HepG2 (cell line): ENCODE data around the gene DLG1. TPM values are rescaled to one million over a fixed set of nuclear protein-coding genes. Genes with fewer than 3 reads are reported as not detected.

Experiments
- ATAC-seq: fragments of 200-7000 bp; cut with Tn5 transposase; 3 replicates; pipeline ENCODE4 v1.9.1; 2020; ENCODE audit warnings: mild to moderate bottlenecking, moderate library complexity
- BruUV-seq: library from RNA; stranded (reverse); fragments of 400-500 nt; replicated peaks from 2 replicates; lab custom pipeline; 2021; lab: Mats Ljungman, UMichigan
- CTCF ChIA-PET: fragments of 300-600 bp; formaldehyde crosslinking; extraction: SDS; loops from one replicate; lab custom pipeline; 2021; ENCODE audit warnings: low total read pairs, inconsistent platforms, low intra/inter-chr PET ratio; lab: Yijun Ruan, JAX
- POLR2A ChIA-PET: fragments of 350-600 bp; sonication (Branson Sonifier 250); formaldehyde crosslinking; loops from one replicate; lab custom pipeline; 2020; ENCODE audit warnings: antibody characterized with exemption, inconsistent platforms; lab: Yijun Ruan, JAX
- DNase-seq: peaks from one replicate; pipeline ENCODE4 v3.0.0-alpha.2; 2015; ENCODE audit warnings: low spot score
- FAIRE-seq: peaks from 3 replicates; lab custom pipeline; 2011; peaks lifted over from hg19 to GRCh38; lab: Jason Lieb, UNC
- H2AFZ ChIP-seq: one replicate; pipeline ENCODE4 v1.6.1; 2011; ENCODE audit warnings: low read length, inconsistent platforms
- H3K27ac ChIP-seq: fragments of 300-600 bp; 3 replicates; pipeline ENCODE4 v1.8.0; 2011; ENCODE audit warnings: mixed run types, mild to moderate bottlenecking, mixed read lengths, low read length, inconsistent platforms; ENCODE audit not compliant: insufficient read depth; ENCODE audit errors: extremely low read length
- H3K27me3 ChIP-seq, 2 experiments: fragments of 200-600 bp in 1 of 2; 2 replicates in 1 of 2; 3 replicates in 1 of 2; pipeline versions ENCODE4 v1.6.0 to v1.8.0; 2011; ENCODE audit warnings: low read length in 2 of 2, mild to moderate bottlenecking in 2 of 2, moderate library complexity in 2 of 2, inconsistent platforms in 1 of 2; ENCODE audit not compliant: insufficient read depth in 2 of 2, control insufficient read depth in 1 of 2
- H3K36me3 ChIP-seq, 2 experiments: fragments of 200-600 bp in 1 of 2; replicated peaks in 1 of 2; 2 replicates in 1 of 2; 3 replicates in 1 of 2; pipeline versions ENCODE4 v1.5.1 to v1.8.0; 2011; ENCODE audit warnings: low read length in 2 of 2, inconsistent platforms in 1 of 2; ENCODE audit not compliant: insufficient read depth in 2 of 2, control insufficient read depth in 1 of 2
- H3K4me1 ChIP-seq: 2 replicates; pipeline ENCODE4 v1.5.1; 2012; ENCODE audit warnings: low read length, inconsistent platforms; ENCODE audit not compliant: insufficient read depth
- H3K4me2 ChIP-seq: 2 replicates; pipeline ENCODE4 v1.6.0; 2011; ENCODE audit warnings: low read depth, low read length, inconsistent platforms
- H3K4me3 ChIP-seq, 3 experiments: fragments of 200-600 bp in 1 of 3; sonication (generic), shearing (Covaris generic) in 1 of 3; replicated peaks in 1 of 3; 2 replicates each; pipeline ENCODE4 v1.5.1; 2011 to 2016; ENCODE audit warnings: low read length in 3 of 3, inconsistent platforms in 2 of 3, low read depth in 2 of 3, mild to moderate bottlenecking in 2 of 3, control low read depth in 1 of 3, mixed read lengths in 1 of 3; ENCODE audit not compliant: insufficient read depth in 1 of 3
- H3K79me2 ChIP-seq: one replicate; pipeline ENCODE4 v1.6.1; 2011; ENCODE audit warnings: low read length, inconsistent platforms; ENCODE audit not compliant: insufficient read depth
- H3K9ac ChIP-seq: 2 replicates; pipeline ENCODE4 v1.6.0; 2011; ENCODE audit warnings: mild to moderate bottlenecking, low read depth, low read length, inconsistent platforms; ENCODE audit not compliant: insufficient read depth
- H3K9me3 ChIP-seq: 2 replicates; pipeline ENCODE4 v1.5.1; 2012; ENCODE audit warnings: mild to moderate bottlenecking, low read length
- H4K20me1 ChIP-seq: 2 replicates; pipeline ENCODE4 v1.6.0; 2011; ENCODE audit warnings: inconsistent platforms, mild to moderate bottlenecking, low read length, moderate library complexity; ENCODE audit not compliant: insufficient read depth
- AHR ChIP-seq: IDR thresholded peaks from 2 replicates; pipeline ENCODE4 v1.6.1; 2018; ENCODE audit warnings: missing genetic modification reagents, missing compliant biosample characterization
- IRX3 ChIP-seq: sonication (generic); formaldehyde crosslinking; IDR thresholded peaks from 2 replicates; pipeline ENCODE4 v1.8.1; 2023; ENCODE audit warnings: mild to moderate bottlenecking, low read depth, missing genetic modification reagents, borderline replicate concordance
- KDM1A ChIP-seq: IDR thresholded peaks from 2 replicates; pipeline ENCODE4 v1.6.1; 2016; ENCODE audit warnings: missing compliant biosample characterization
- RORA ChIP-seq: sonication (generic); formaldehyde crosslinking; IDR thresholded peaks from 2 replicates; pipeline ENCODE4 v1.5.0; 2020; ENCODE audit warnings: mild to moderate bottlenecking, missing genetic modification reagents, moderate library complexity
- STAT5B ChIP-seq: sonication (generic); formaldehyde crosslinking; IDR thresholded peaks from 2 replicates; pipeline ENCODE4 v1.4.0; 2020; ENCODE audit warnings: missing genetic modification reagents
- SUZ12 ChIP-seq: fragments of 150-350 bp; IDR thresholded peaks from 2 replicates; pipeline ENCODE4 v1.6.1; 2014; ENCODE audit warnings: low read depth, low read length
- ZBTB7B ChIP-seq: sonication (generic); formaldehyde crosslinking; IDR thresholded peaks from 2 replicates; pipeline ENCODE4 v1.4.0; 2020; ENCODE audit warnings: missing genetic modification reagents
- ZFYVE20 ChIP-seq: sonication (generic); formaldehyde crosslinking; IDR thresholded peaks from 2 replicates; pipeline ENCODE4 v1.8.0; 2023; ENCODE audit warnings: low read depth, mild to moderate bottlenecking, moderate library complexity, missing genetic modification reagents, borderline replicate concordance
- ZNF552 ChIP-seq: sonication (generic); formaldehyde crosslinking; IDR thresholded peaks from 2 replicates; pipeline ENCODE4 v1.9.0; 2022; ENCODE audit warnings: missing genetic modification reagents, mild to moderate bottlenecking, borderline replicate concordance
- ZNF768 ChIP-seq: sonication (generic); formaldehyde crosslinking; IDR thresholded peaks from 2 replicates; pipeline ENCODE4 v1.4.0; 2020; ENCODE audit warnings: missing genetic modification reagents
- ZNF792 ChIP-seq: IDR thresholded peaks from 2 replicates; pipeline ENCODE4 v1.6.1; 2016
- ZSCAN31 ChIP-seq: sonication (generic); formaldehyde crosslinking; IDR thresholded peaks from 2 replicates; pipeline ENCODE4 v1.5.0; 2020; ENCODE audit warnings: low read depth, mild to moderate bottlenecking, missing genetic modification reagents
- WGBS: methylation state at CpG from one replicate; pipeline ENCODE4 v1.1.6; 2017; ENCODE audit warnings: low lambda C conversion rate; 5-methylcytosine and 5-hydroxymethylcytosine counted together
- in situ Hi-C: cut with HindIII; loops from 2 replicates; pipeline ENCODE4 v1.10.0; 2017; ENCODE audit warnings: low pct_unique_long_range_greater_than_20kb; ENCODE audit not compliant: extremely low pct_ligation_motif_present
- intact Hi-C: fragments of 100-400 bp; cut with micrococcal nuclease; formaldehyde crosslinking; loops from one replicate; pipeline ENCODE4 v1.10.0; 2022; ENCODE audit not compliant: unreplicated experiment
- polyA plus RNA-seq, 8 experiments: library from polyadenylated mRNA; depleted of rRNA in 3 of 8; stranded (reverse) in 7 of 8; unstranded in 1 of 8; fragments of >200 nt; fragmentation: Illumina TruSeq in 4 of 8; extraction: Trizol in 4 of 8; gene quantifications; 2 replicates each; pipeline versions ENCODE4 v1.2.1 to v1.2.3, GENCODE V29; 2011 to 2016; ENCODE audit warnings: low read depth in 4 of 8, missing spikeins in 1 of 8, mixed read lengths in 1 of 8; ENCODE audit not compliant: insufficient read depth in 1 of 8
- total RNA-seq, 5 experiments: library from RNA; depleted of rRNA; stranded (reverse); fragments of >200 nt; fragmentation: Illumina TruSeq; extraction: Trizol; gene quantifications; 2 replicates each; pipeline ENCODE4 v1.2.3, GENCODE V29; 2016; ENCODE audit warnings: low read depth in 1 of 5
- TF ChIP-seq, protein P1 (sequence below): sonication (generic); formaldehyde crosslinking; IDR thresholded peaks from 2 replicates; pipeline ENCODE4 v1.5.0; 2020; ENCODE audit warnings: mild to moderate bottlenecking, missing genetic modification reagents
- TF ChIP-seq, protein P2 (sequence below): sonication (generic); formaldehyde crosslinking; IDR thresholded peaks from 2 replicates; pipeline ENCODE4 v1.5.1; 2020; ENCODE audit warnings: missing genetic modification reagents, mild to moderate bottlenecking, borderline replicate concordance
- TF ChIP-seq, protein P3 (sequence below): sonication (generic); formaldehyde crosslinking; IDR thresholded peaks from 2 replicates; pipeline ENCODE4 v1.5.0; 2020; ENCODE audit warnings: missing genetic modification reagents

Gene DLG1
- total and polyA plus RNA-seq, 2 of the 13 experiments (the other 11 are each of a cell fraction or from before 2014, with no cell fraction given) = 30.5 to 104 TPM

DNA sequence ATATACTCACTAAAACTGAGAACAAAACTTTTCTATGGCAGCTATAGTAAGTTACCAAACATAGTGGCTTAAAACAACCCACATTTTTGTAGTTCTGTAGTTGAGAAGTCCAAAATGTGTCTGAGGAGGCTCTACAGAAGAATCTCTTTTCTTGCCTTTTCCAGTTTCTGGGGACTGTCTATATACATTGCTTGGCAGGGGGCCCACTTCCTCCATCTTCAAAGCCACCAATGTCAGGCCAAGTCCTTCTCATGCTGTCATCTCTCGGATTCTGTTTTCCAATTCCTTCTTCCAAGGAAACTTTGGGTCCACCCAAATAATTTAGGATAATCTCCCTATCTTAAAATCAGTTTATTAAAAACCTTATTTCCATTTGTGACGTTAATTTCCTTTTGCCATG, 92.7 kb downstream of the DLG1 start:
- H3K27me3 ChIP-seq = no peaks in the 10 kb centered on the region
- in situ Hi-C loops = no loop called here
- TF ChIP-seq, protein P1, sequence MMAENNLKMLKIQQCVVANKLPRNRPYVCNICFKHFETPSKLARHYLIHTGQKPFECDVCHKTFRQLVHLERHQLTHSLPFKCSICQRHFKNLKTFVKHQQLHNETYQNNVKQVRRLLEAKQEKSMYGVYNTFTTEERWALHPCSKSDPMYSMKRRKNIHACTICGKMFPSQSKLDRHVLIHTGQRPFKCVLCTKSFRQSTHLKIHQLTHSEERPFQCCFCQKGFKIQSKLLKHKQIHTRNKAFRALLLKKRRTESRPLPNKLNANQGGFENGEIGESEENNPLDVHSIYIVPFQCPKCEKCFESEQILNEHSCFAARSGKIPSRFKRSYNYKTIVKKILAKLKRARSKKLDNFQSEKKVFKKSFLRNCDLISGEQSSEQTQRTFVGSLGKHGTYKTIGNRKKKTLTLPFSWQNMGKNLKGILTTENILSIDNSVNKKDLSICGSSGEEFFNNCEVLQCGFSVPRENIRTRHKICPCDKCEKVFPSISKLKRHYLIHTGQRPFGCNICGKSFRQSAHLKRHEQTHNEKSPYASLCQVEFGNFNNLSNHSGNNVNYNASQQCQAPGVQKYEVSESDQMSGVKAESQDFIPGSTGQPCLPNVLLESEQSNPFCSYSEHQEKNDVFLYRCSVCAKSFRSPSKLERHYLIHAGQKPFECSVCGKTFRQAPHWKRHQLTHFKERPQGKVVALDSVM (CRISPR knock-in tag) = no peak
- TF ChIP-seq, all 625 proteins: peak for 0
- Histone ChIP-seq H3K4me3 (no peak overlapping the region), H2AFZ (no peak overlapping the region), H3K9me3 (no peaks in the 10 kb centered on the region), H4K20me1 (peaks cover 30% of the 10 kb centered on the region), H3K9ac (no peak overlapping the region), H3K27ac (no peak overlapping the region), H3K4me2 (no peak overlapping the region), H3K36me3 (no peaks in the 10 kb centered on the region; a peak in 1 of 5 replicates), H3K79me2 (peaks cover 97% of the 10 kb centered on the region), H3K4me1 (peaks cover 46% of the 10 kb centered on the region)
- CTCF ChIA-PET = no interaction called here
- POLR2A ChIA-PET = no interaction called here
- FAIRE-seq (no peak), DNase-seq (no peak), ATAC-seq (no peak)
- no TSS peak for BruUV-seq
- 97% methylated on average over 2 of the region's 2 CpGs for WGBS
- intact Hi-C loops = no loop called here

DNA sequence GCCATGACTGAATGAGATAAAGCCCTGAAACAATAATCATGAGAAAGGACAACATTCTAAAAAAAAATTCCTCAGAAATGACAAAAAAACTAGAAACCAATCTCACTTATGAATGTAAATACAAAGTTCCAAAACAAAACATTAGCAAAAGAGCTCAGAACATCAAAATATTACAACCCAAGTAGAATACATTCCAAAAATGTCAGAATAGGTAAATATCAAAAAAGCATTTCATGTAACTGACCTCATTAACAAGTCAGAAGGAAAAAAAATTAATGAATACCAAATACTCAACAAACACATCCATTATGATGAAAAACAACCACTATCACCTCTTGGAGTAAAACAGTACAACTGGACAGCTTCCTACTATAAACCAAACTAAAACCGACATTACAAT, 93.1 kb downstream of the DLG1 start:
- Histone ChIP-seq H3K4me1 (peaks cover 50% of the 10 kb centered on the region), H3K9me3 (no peaks in the 10 kb centered on the region), H3K27ac (no peak overlapping the region), H3K4me2 (no peak overlapping the region), H3K79me2 (peaks cover 99% of the 10 kb centered on the region), H3K9ac (no peak overlapping the region), H4K20me1 (peaks cover 30% of the 10 kb centered on the region), H3K36me3 (no peaks in the 10 kb centered on the region; a peak in 1 of 5 replicates), H2AFZ (no peak overlapping the region), H3K4me3 (no peak overlapping the region), H3K27me3 (no peaks in the 10 kb centered on the region)
- WGBS = 93% methylated on average over 1 of the region's 1 CpG
- no peak for DNase-seq
- in situ Hi-C loops = no loop called here
- no TSS peak for BruUV-seq
- no peak for FAIRE-seq
- intact Hi-C loops = no loop called here
- CTCF ChIA-PET = no interaction called here
- ATAC-seq = no peak
- POLR2A ChIA-PET = no interaction called here
- TF ChIP-seq SUZ12 = no peak
- no peak for TF ChIP-seq IRX3 (CRISPR knock-in tag)
- no peak for TF ChIP-seq KDM1A
- TF ChIP-seq AHR (CRISPR knock-in tag) = no peak
- TF ChIP-seq, protein P2, sequence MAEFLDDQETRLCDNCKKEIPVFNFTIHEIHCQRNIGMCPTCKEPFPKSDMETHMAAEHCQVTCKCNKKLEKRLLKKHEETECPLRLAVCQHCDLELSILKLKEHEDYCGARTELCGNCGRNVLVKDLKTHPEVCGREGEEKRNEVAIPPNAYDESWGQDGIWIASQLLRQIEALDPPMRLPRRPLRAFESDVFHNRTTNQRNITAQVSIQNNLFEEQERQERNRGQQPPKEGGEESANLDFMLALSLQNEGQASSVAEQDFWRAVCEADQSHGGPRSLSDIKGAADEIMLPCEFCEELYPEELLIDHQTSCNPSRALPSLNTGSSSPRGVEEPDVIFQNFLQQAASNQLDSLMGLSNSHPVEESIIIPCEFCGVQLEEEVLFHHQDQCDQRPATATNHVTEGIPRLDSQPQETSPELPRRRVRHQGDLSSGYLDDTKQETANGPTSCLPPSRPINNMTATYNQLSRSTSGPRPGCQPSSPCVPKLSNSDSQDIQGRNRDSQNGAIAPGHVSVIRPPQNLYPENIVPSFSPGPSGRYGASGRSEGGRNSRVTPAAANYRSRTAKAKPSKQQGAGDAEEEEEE (CRISPR knock-in tag) = no peak
- TF ChIP-seq, protein P3, sequence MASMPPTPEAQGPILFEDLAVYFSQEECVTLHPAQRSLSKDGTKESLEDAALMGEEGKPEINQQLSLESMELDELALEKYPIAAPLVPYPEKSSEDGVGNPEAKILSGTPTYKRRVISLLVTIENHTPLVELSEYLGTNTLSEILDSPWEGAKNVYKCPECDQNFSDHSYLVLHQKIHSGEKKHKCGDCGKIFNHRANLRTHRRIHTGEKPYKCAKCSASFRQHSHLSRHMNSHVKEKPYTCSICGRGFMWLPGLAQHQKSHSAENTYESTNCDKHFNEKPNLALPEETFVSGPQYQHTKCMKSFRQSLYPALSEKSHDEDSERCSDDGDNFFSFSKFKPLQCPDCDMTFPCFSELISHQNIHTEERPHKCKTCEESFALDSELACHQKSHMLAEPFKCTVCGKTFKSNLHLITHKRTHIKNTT = no peak
- no peak for TF ChIP-seq STAT5B
- no peak for TF ChIP-seq ZNF792
- TF ChIP-seq ZFYVE20 (CRISPR knock-in tag) = no peak
- no peak for TF ChIP-seq ZBTB7B (CRISPR knock-in tag)
- no peak for TF ChIP-seq ZSCAN31 (CRISPR knock-in tag)
- no peak for TF ChIP-seq RORA (CRISPR knock-in tag)
- no peak for TF ChIP-seq ZNF552 (CRISPR knock-in tag)
- TF ChIP-seq ZNF768 (CRISPR knock-in tag) = no peak
